NCI-H187 (cell line): ENCODE results near the gene ATP6V1D.
A peak's percentile ranks its signal among the peaks of the same experiment; 100 is the strongest.
"Not testable (repeated sequence)": the region's sequence is repeated elsewhere in the genome, so short reads cannot be mapped to it uniquely, and the experiment has no call there.

Experiments used
- DNase-seq, 2 experiments: peaks; one replicate each; lab custom pipeline; 2025; lab: John Stamatoyannopoulos, UW

Gene ATP6V1D

DNA sequence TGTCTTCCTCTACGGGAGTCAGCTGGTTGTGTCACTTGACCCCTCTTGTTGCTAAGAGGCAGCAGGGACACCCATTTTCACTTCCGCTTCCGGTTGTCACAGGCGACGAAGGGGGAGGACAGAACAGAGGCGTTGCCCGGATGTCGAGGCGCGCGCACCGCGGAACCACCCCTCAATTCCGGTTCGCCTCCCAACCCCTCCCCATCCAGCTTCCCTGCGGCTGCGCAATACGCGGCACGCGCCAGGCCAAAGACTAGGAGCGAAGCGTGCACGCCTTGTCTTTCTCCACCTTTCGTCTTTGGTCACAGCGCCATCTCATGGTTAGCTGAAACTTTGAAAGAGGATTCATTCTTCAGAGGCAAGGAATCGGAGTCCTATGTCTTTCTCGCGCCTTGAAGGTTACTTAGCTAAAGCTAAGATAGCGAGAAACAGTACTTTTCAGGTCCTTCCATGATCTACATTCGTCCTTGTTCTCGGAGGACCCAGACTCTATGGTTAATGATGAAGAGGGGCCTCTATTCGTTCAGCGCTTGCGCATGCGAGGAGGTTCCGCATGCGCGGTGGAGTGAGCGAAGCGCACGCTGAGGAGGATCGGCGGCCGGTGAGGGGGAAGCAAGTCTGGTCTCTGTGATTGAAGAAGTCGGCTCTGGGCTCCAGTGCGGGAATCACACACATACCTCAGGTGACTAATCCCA, at the start of gene ATP6V1D, which contains the start of gene EIF2S1:
ATP6V1D (minus strand) TSS at position 30 of the 695 bp plus-strand sequence. CDS start 106 bp downstream, outside the sequence.
EIF2S1 (plus strand) TSS at position 554 of the 695 bp plus-strand sequence. CDS start 4,440 bp downstream, outside the sequence.
- DNase-seq = peak; percentile 99

DNA sequence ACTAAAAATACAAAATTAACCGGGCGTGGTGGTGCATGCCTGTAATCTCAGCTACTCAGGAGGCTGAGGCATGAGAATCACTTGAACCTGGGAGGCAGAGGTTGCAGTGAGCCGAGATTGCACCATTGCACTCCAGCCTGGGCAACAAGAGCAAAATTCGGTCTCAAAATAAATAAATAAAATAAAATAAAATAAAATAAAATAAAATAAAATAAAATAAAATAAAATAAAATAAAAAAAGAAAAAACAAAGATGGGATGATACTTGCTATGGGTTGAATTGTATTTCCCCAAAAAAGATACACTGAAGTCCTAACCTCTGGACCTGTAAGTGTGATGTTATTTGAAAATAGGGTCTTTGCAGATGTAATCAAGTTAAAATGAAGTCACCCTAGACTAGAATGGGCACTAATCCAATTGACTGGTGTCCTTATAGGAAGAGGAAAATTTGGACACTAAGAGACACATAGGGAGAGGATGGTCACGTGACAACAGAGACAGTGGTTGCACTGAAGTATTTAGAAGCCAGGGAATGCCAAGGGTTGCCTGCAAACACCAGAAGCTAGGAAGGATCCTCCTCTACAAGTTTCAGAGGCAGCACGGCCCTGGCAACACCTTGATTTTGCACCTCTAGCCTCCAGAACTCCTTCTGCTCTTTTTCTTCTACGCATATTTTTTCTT, 48.7 kb upstream of the ATP6V1D start:
- not testable (repeated sequence) for DNase-seq

- no peak for DNase-seq
Observed at GRCh38 chr14:67405771-67406170, 46.2 kb upstream of the ATP6V1D start.

DNA sequence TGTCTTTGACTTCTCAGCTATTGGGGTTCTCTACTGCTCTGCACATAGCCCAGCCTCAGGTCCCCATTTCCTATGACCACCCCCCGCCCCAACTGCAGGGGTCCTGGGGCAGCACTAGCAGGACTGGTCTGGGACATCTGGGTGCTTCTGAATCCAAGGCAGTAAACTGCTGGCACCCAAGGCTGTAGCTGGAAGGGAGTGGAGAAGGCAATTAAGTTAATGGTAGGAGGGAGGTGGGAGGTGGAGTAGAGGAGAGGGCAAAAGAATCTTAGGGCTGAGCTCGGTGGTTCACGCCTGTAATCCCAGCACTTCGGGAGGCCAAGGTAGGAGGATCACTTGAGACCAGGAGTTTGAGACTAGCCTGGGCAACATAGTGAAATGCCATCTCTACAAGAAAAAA, 40.8 kb upstream of the ATP6V1D start:
- DNase-seq = no peak

GRCh38 chr14:67397536-67397935, 37.9 kb upstream of the ATP6V1D start:
- no peak for DNase-seq

- DNase-seq = no peak
Observed at GRCh38 chr14:67396381-67396970, 36.9 kb upstream of the ATP6V1D start.

GRCh38 chr14:67395876-67396189, 36.2 kb upstream of the ATP6V1D start:
- DNase-seq = no peak

GRCh38 chr14:67395086-67395875, 35.7 kb upstream of the ATP6V1D start:
- DNase-seq = no peak

GRCh38 chr14:67393689-67394088, 34.1 kb upstream of the ATP6V1D start:
- DNase-seq = no peak

DNA sequence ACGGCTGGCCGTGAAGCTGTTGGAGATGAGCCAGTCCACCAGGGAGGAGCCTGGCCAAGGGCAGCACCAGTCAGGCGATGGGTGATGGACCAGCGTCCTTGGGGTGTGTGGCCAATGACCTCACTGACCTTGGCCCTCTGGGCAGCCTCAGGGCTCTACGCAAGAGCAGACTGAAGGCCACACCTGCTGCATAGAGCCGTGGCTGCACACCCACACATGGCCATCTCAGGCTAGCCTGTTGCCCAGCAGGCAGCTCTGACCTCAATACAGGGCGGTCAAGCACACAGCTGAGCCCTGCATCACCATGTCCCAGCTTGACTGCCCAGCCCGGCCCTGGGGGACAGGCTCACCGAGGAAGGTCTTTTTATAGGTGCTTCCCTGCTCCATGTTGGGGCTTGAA, 33.2 kb upstream of the ATP6V1D start:
- DNase-seq = no peak

DNA sequence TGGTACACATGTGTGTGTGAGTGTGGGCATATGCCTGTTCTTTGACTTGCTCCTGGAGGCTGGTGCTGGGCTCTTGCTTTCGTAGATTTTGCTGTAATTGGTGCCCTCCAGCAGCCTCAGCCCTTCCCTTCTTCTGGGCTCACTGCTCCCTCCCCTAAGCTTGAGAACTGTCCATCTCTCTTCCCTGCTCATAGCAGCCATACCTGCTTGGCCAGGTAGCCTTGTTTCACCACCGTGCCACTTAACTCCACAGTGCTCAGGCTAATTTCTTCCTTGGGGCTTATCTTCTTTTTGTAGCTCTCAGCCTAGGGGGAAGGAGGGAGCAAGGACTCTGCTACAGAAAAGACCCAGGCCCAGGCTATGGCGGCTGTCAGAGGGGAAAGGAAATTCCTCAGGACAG, 32.5 kb upstream of the ATP6V1D start:
- no peak for DNase-seq

DNA sequence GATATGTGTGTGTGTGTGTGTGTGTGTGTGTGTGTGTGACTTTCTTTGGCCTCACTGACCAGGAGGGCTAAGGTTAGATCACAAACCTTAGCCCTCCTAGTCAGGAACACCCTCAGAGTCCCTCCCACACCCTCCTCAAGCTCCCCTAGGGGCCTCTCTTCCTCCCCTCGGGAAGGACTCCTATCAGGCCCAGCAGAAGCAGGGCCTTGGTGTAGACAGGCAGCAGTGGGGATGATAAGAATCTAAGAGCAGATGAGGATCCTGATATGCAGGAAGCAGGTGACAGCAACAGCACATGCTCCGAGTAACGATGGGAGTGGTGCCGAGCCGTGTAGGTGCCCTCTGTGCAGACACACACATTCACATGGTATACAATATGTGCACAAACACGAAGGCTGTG, 31.7 kb upstream of the ATP6V1D start:
- DNase-seq = no peak

- DNase-seq = no peak
Observed at GRCh38 chr14:67389811-67390534, 30.4 kb upstream of the ATP6V1D start.

DNA sequence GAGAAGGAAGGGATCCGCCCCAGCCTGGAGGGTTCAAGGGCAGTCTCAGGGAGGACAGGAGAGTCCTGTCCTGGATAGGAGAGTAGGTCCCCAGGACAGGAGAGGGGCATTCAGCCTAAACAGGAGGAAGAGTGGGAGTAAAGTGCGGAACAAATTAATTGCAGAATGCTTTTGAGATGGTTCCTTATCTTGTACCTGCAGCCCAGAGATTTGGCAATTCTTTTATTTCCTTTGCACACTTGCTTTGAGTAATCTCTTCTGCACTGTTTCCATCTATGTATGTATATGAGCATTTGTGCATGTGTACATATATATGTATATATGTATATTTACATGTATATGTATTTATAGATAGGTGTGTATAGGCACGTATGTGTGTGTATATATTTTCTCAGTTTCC, 29.7 kb upstream of the ATP6V1D start:
- no peak for DNase-seq

- DNase-seq = no peak
Observed at GRCh38 chr14:67387195-67387594, 27.6 kb upstream of the ATP6V1D start.

DNA sequence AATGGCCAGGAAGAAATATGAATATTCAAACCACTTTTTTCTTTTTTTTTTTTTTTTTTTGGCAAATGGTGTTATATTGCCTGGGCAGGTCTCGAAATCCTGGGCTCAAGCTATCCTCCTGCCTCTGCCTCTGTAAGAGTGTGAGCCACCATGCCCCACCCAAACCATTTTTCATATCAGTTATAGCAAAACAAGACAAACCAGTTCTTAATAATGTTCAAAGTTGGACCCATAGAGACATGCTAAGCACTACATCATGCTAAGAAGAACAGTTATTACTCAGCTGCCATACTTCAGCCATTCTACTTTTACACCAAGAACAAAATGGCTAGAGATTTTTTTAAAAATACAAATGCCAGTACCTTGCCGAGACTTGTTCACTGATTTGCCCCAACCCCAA, 26.0 kb upstream of the ATP6V1D start:
- DNase-seq = no peak

DNA sequence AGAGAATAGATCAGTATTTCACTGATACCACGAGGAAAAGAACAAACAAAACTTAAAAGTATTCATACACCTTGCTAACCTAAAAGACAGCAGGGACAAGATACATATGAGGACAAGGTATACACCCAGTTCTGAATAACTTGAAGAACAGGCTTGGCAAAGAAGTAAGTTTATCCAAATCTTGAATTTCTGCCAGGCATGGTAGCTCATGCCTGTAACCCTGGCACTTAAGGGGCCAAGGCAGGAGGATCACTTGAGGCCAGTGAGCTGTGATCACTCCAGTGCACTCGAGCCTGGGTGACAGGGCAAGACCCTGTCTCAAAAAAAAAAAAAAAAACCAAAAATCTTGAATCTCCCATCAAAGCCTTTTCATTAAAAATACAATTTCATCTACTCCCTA, 25.5 kb upstream of the ATP6V1D start:
- no peak for DNase-seq

GRCh38 chr14:67377916-67378315, 18.3 kb upstream of the ATP6V1D start:
- DNase-seq = no peak

DNA sequence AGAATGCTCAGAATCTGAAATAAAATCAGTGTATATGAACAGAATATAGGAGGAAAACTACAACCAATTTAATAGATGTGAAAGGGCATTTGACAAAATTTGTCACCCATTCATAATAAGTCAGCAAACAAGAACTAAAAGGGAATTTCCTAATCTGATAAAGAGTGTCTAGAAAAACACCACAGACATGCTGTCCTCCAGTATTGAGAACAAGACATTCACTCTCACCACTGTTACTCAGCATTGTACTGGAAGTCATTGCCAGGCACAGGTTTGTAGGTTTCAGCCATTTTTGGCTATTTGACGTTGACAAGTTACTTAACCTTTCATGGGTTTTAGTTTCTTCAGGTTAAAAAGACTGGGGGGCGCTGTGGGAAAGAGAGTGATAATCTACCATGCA, 13.7 kb upstream of the ATP6V1D start:
- no peak for DNase-seq

GRCh38 chr14:67372833-67373232, 13.2 kb upstream of the ATP6V1D start:
- no peak for DNase-seq

DNA sequence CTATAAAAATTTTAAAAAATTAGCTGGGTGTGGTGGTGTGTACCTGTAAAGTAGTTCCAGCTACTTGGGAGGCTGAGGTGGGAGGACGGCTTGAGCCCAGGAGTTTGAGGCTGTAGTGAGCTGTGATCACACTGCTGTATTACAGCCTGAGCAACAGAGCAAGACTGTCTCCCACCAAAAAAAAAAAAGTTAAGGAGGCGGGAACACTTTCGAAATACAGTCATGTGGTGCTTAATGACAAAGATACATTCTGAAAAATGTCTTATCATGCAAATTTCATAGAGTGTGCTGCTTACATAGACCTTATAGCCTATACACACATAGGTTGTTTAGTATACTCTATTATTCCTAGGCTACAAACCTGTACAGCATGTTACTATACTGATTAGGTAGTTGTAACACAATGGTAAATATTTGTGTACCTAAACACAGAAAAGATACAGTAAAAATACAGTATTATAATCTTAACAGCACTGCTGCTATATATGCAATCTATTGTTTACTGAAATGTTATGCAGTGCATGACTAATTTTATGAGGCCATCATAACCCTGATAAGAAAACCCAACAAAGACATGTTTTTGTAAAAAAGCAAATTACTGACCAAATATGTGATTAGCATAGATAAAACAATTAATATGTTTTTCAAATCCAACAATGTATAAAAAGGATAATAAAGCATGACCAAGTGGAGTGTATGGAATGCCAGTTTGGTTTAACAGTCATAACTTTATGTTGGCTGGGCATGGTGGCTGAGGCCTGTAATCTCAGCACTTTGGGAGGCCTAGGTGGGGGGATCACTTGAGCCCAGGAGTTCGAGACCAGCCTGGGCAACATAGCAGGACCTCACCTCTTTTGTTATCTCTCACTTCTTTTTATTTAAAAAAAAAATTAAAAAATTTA, 11.9 kb upstream of the ATP6V1D start:
- DNase-seq = no peak
